PC-3 (cell line): ENCODE results near the gene CELF1. TPM values are rescaled to one million over a fixed set of nuclear protein-coding genes. Genes with fewer than 3 reads are reported as not detected.

Source experiments
- ATAC-seq: fragments of 200-7000 bp; cut with Tn5 transposase; 2 replicates; pipeline ENCODE4 v1.9.1; 2020; ENCODE audit warnings: mild to moderate bottlenecking, moderate library complexity
- BruUV-seq: library from RNA; stranded (reverse); fragments of 400-500 nt; replicated peaks from 2 replicates; lab custom pipeline; 2021; lab: Mats Ljungman, UMichigan
- CTCF ChIA-PET: fragments of 300-600 bp; sonication (Branson Sonifier 250); formaldehyde crosslinking; loops from one replicate; lab custom pipeline; 2022; ENCODE audit warnings: antibody characterized with exemption; lab: Charles Lee
- POLR2A ChIA-PET: fragments of 300-600 bp; sonication (Branson Sonifier 250); formaldehyde crosslinking; loops from one replicate; lab custom pipeline; 2022; ENCODE audit warnings: antibody characterized with exemption; ENCODE audit not compliant: unreplicated experiment; lab: Charles Lee
- DNase-seq: peaks from one replicate; pipeline ENCODE4 v3.0.0-alpha.2; 2015
- H2AFZ ChIP-seq: fragments of 300-600 bp; sonication (generic); 2 replicates; pipeline ENCODE4 v1.6.0; 2016; ENCODE audit warnings: antibody characterized with exemption, low read length
- H3F3A ChIP-seq: fragments of 300-600 bp; sonication (generic); one replicate; pipeline ENCODE4 v1.6.0; 2017; ENCODE audit warnings: antibody characterized with exemption, low read length, control low read depth, mild to moderate bottlenecking; ENCODE audit not compliant: unreplicated experiment
- H3K27ac ChIP-seq: fragments of 300-600 bp; sonication (generic); 2 replicates; pipeline ENCODE4 v1.5.1; 2016; ENCODE audit warnings: mild to moderate bottlenecking, low read length
- H3K27me3 ChIP-seq: fragments of 300-600 bp; sonication (generic); 2 replicates; pipeline ENCODE4 v1.6.1; 2016; ENCODE audit warnings: low read length, mixed read lengths
- H3K36me3 ChIP-seq: fragments of 300-600 bp; sonication (generic); 2 replicates; pipeline ENCODE4 v1.6.1; 2016; ENCODE audit warnings: low read depth, mixed run types, low read length, mixed read lengths
- H3K4me1 ChIP-seq: fragments of 300-600 bp; sonication (generic); 2 replicates; pipeline ENCODE4 v1.5.1; 2016; ENCODE audit warnings: low read length; ENCODE audit not compliant: insufficient read depth
- H3K4me2 ChIP-seq: fragments of 300-600 bp; sonication (generic); 2 replicates; pipeline ENCODE4 v1.6.0; 2016; ENCODE audit warnings: low read length
- H3K4me3 ChIP-seq: fragments of 300-600 bp; sonication (generic); 2 replicates; pipeline ENCODE4 v1.5.1; 2016; ENCODE audit warnings: mild to moderate bottlenecking, low read length, mixed read lengths
- H3K79me2 ChIP-seq: fragments of 300-600 bp; sonication (generic); 2 replicates; pipeline ENCODE4 v1.6.1; 2017; ENCODE audit warnings: low read length, mixed read lengths
- H3K9ac ChIP-seq: fragments of 300-600 bp; sonication (generic); 2 replicates; pipeline ENCODE4 v1.6.0; 2016; ENCODE audit warnings: mild to moderate bottlenecking, low read length
- H3K9me2 ChIP-seq: fragments of 300-600 bp; sonication (generic); replicated peaks from 2 replicates; pipeline ENCODE4 v1.6.1; 2016; ENCODE audit warnings: mixed run types, low read length, mixed read lengths
- H3K9me3 ChIP-seq: fragments of 300-600 bp; sonication (generic); 2 replicates; pipeline ENCODE4 v1.6.1; 2016; ENCODE audit warnings: low read length, mixed read lengths
- H4K20me1 ChIP-seq: fragments of 300-600 bp; sonication (generic); 2 replicates; pipeline ENCODE4 v1.6.1; 2016; ENCODE audit warnings: low read length, mixed read lengths
- CTCF ChIP-seq: fragments of 300-600 bp; sonication (generic); conservative IDR thresholded peaks from 2 replicates; pipeline ENCODE4 v1.5.1; 2017; ENCODE audit warnings: antibody characterized with exemption, low read depth, mild to moderate bottlenecking, low read length
- EZH2 ChIP-seq: fragments of 300-600 bp; sonication (generic); IDR thresholded peaks from one replicate; pipeline ENCODE4 v1.6.1; 2017; ENCODE audit warnings: antibody characterized with exemption, mild to moderate bottlenecking, low read length; ENCODE audit not compliant: unreplicated experiment
- EZH2phosphoT487 ChIP-seq: fragments of 300-600 bp; sonication (generic); IDR thresholded peaks from 2 replicates; pipeline ENCODE4 v1.6.1; 2018; ENCODE audit warnings: mild to moderate bottlenecking, antibody characterized with exemption, low read length, borderline replicate concordance
- intact Hi-C: fragments of 100-400 bp; cut with micrococcal nuclease; formaldehyde crosslinking; loops from 2 replicates; pipeline ENCODE4 v1.9.0; 2023
- total RNA-seq: library from RNA; depleted of rRNA; stranded (reverse); fragments of >200 nt; gene quantifications from 2 replicates; pipeline ENCODE4 v1.2.3, GENCODE V29; 2014

Gene CELF1
- total RNA-seq, 1 experiment from 2014 or later = 80.1 TPM

DNA sequence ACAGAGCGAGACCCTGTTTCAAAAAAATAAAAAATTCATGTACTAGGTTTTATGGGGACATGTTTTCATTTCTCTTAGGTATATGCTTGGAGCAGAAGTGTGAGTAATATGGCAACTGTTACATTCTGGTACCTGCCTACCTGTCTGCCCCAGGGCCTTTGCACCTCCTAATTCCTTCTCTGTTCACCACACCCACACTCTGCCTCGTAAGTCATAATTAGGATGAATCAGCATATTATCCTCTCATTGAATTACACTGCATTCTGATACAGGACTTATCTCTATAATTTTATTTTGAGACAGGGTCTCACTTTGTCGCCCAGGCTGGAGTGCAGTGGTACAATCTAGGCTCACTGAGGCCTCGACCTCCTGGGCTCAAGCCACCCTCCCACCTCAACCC is 100.9 kb downstream of the CELF1 start:
- Histone ChIP-seq H3K4me1 (no peaks in the 10 kb centered on the region), H4K20me1 (no peaks in the 10 kb centered on the region), H3K9me2 (no peaks in the 10 kb centered on the region), H3K9ac (no peak overlapping the region), H3K27ac (no peak overlapping the region), H3K36me3 (no peaks in the 10 kb centered on the region; the same call in 1 of the 2 replicates), H3K9me3 (no peaks in the 10 kb centered on the region), H3K4me3 (no peak overlapping the region), H3F3A (no peaks in the 10 kb centered on the region), H2AFZ (no peak overlapping the region), H3K27me3 (no peaks in the 10 kb centered on the region), H3K4me2 (no peak overlapping the region), H3K79me2 (no peaks in the 10 kb centered on the region)
- intact Hi-C loops = no loop called here
- TF ChIP-seq CTCF = no peak
- no peak for TF ChIP-seq EZH2phosphoT487
- TF ChIP-seq EZH2 = no peak
- no peak for DNase-seq
- BruUV-seq = no TSS peak
- POLR2A ChIA-PET = no interaction called here
- no peak for ATAC-seq
- CTCF ChIA-PET = no interaction called here

- CTCF ChIA-PET = no interaction called here
- Histone ChIP-seq H3K9me3 (no peaks in the 10 kb centered on the region), H3K4me2 (no peak overlapping the region), H3K27me3 (no peaks in the 10 kb centered on the region), H3K4me3 (no peak overlapping the region), H3K4me1 (no peaks in the 10 kb centered on the region), H3K27ac (no peak overlapping the region), H3F3A (no peaks in the 10 kb centered on the region), H3K9ac (no peak overlapping the region), H3K9me2 (no peaks in the 10 kb centered on the region), H2AFZ (no peak overlapping the region), H3K36me3 (no peaks in the 10 kb centered on the region; the same call in 1 of the 2 replicates), H3K79me2 (no peaks in the 10 kb centered on the region), H4K20me1 (no peaks in the 10 kb centered on the region)
- ATAC-seq = no peak
- intact Hi-C loops = no loop called here
- no peak for DNase-seq
- no peak for TF ChIP-seq CTCF
- no peak for TF ChIP-seq EZH2phosphoT487
- no peak for TF ChIP-seq EZH2
- POLR2A ChIA-PET = no interaction called here
- BruUV-seq = no TSS peak
Measured at GRCh38 chr11:47451436-47451835, 101.5 kb downstream of the CELF1 start.

DNA sequence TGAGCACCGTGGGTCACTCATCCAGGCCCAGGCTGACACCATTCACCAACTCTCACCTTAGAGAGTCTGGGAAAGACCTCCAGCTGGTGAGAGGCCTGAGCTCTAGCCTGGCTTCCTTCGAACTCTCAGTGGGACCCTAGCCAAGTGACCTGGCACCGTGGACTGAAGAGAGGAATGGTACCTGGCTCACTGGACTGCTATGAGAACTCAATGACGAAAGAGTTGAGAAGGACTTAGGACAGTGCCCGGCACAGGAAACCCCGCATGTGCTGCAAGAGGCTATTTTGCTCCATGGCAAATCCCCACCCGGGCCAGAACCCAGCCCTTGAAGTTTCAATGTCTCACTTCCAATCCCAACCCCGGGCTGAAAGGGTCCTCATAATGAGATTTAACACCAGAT is 103.4 kb downstream of the CELF1 start:
- TF ChIP-seq EZH2phosphoT487 (no peak), EZH2 (no peak), CTCF (no peak)
- no peak for ATAC-seq
- Histone ChIP-seq H3K9ac (no peak overlapping the region), H2AFZ (no peak overlapping the region), H3K27me3 (no peaks in the 10 kb centered on the region), H4K20me1 (no peaks in the 10 kb centered on the region), H3K79me2 (no peaks in the 10 kb centered on the region), H3K27ac (no peak overlapping the region), H3K36me3 (no peaks in the 10 kb centered on the region; the same call in 1 of the 2 replicates), H3K9me3 (no peaks in the 10 kb centered on the region), H3K9me2 (no peaks in the 10 kb centered on the region), H3K4me3 (no peak overlapping the region), H3F3A (no peaks in the 10 kb centered on the region), H3K4me2 (no peak overlapping the region), H3K4me1 (no peaks in the 10 kb centered on the region)
- DNase-seq = no peak
- ChIA-PET POLR2A (no interaction called here), CTCF (no interaction called here)
- intact Hi-C loops = no loop called here
- no TSS peak for BruUV-seq
